Stimulated activated effector memory CD8-positive, alpha-beta T cell treated with anti-CD3 and anti-CD28 coated beads, Interleukin-12 subunit alpha, Interleukin-12 subunit beta, amount 100 ng/mL, for 72 hours (primary cell): ENCODE data around the gene SYT11.

Experiments
- ATAC-seq: fragments of 150-1000 bp; cut with Tn5 transposase; 2 replicates; pipeline ENCODE4 v1.10.0; 2021
- DNase-seq, 2 donors: peaks; one replicate each; pipeline ENCODE4 v3.0.0; 2021 to 2022; ENCODE audit warnings: low spot score in 2 of 2
- H3K27ac Mint-ChIP-seq: one replicate; pipeline ENCODE4 v1.8.0; 2022; ENCODE audit warnings: mild to moderate bottlenecking, mixed read lengths
- H3K36me3 Mint-ChIP-seq: one replicate; pipeline ENCODE4 v1.8.0; 2022; ENCODE audit warnings: mild to moderate bottlenecking, mixed read lengths
- H3K4me1 Mint-ChIP-seq: one replicate; pipeline ENCODE4 v1.8.0; 2022; ENCODE audit warnings: mixed read lengths
- H3K4me3 Mint-ChIP-seq: one replicate; pipeline ENCODE4 v1.8.0; 2022; ENCODE audit warnings: mild to moderate bottlenecking, mixed read lengths
- H3K9me3 Mint-ChIP-seq: one replicate; pipeline ENCODE4 v1.8.0; 2022; ENCODE audit warnings: mixed read lengths

The SYT11 gene

GRCh38 chr1:155934097-155934935 is 74.9 kb downstream of the SYT11 start, which contains the start of gene KHDC4:
Gene KHDC4 (minus strand): TSS chr1:155934413. CDS start chr1:155934373, 40 bp downstream.
- peak; percentile 98 for ATAC-seq
- Mint-ChIP-seq H3K27ac (no peak within 1 kb of the TSS), H3K9me3 (no peaks in the 10 kb centered on the region), H3K4me1 (peaks cover 26% of the 10 kb centered on the region), H3K4me3 (no peak within 1 kb of the TSS), H3K36me3 (no peaks in the 10 kb centered on the region)
- peak; percentile 74 to 93 for DNase-seq
